Thyroid gland (tissue), 4 donors: ENCODE measurements around the gene RAB40B.

Experiments used
- POLR2A ChIP-seq, 2 donors: fragments of 450-650 bp; IDR thresholded peaks; one replicate each; pipeline ENCODE4 v1.6.1; 2017; ENCODE audit warnings: antibody characterized with exemption in 2 of 2, mild to moderate bottlenecking in 2 of 2, moderate library complexity in 1 of 2
- TF ChIP-seq, protein P1 (sequence below), 6 experiments: fragments of 200-600 bp in 3 of 6; fragments of 450-650 bp in 3 of 6; sonication (generic) in 3 of 6; IDR thresholded peaks; one replicate each; pipeline ENCODE4 v1.5.1; 2016 to 2019; ENCODE audit warnings: antibody characterized with exemption in 6 of 6, mild to moderate bottlenecking in 2 of 6, inconsistent platforms in 1 of 6, moderate library complexity in 1 of 6

DNA sequence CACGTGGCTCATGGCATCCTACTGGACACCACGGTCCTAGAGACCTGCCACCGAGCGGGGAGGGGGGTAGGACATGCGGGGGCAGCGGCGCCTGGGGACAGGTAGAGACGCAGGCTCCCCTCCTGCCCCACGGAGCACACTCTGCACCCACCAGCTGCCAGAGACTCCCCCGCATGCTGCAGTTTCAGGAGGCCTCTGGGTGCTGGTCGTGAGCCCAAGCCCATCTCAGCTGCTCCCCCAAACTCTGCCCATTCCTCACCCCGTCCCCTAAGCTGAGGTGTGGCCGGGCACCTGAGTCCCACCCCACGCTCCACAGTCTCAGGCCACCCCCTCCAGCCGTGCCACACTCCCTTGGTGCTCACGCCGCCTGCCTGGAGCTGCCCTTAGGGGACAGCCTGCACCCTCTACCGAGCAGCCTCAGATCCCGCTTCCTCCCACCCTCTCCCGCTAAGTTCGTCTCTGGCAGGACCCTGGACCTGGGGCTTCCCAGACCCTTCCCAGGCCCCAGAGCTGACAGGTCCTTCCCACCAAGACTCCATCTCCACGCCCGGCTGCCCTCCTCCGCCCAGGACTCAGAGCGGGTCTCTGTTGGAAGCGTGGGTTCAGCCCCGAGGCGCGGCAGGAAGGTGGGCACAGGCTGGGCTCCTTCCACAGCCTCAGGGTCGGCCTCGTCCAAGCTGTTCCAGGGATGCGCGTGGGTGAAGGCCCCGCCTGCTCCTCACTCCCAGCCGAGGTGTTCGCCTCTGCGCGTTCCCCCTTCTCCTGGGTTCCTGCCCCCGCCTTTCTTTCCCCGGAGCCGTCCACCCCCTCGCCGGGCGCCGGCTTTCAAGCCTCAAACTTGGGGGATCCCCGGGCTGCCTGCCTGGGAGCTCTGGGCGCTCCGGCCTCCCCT is 1.3 kb downstream of the RAB40B start:
- TF ChIP-seq, protein P1, sequence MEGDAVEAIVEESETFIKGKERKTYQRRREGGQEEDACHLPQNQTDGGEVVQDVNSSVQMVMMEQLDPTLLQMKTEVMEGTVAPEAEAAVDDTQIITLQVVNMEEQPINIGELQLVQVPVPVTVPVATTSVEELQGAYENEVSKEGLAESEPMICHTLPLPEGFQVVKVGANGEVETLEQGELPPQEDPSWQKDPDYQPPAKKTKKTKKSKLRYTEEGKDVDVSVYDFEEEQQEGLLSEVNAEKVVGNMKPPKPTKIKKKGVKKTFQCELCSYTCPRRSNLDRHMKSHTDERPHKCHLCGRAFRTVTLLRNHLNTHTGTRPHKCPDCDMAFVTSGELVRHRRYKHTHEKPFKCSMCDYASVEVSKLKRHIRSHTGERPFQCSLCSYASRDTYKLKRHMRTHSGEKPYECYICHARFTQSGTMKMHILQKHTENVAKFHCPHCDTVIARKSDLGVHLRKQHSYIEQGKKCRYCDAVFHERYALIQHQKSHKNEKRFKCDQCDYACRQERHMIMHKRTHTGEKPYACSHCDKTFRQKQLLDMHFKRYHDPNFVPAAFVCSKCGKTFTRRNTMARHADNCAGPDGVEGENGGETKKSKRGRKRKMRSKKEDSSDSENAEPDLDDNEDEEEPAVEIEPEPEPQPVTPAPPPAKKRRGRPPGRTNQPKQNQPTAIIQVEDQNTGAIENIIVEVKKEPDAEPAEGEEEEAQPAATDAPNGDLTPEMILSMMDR (IDR thresholded peaks at IDR 0.05): no peak
- TF ChIP-seq POLR2A (IDR thresholded peaks at IDR 0.05): no peak
